K562 (cell line): ENCODE results near the gene PRM2. TPM values are rescaled to one million over a fixed set of nuclear protein-coding genes. Genes with fewer than 3 reads are reported as not detected.

Source experiments
- FOXM1 ChIP-seq, 2 experiments: fragments of 450-650 bp in 1 of 2; sonication (generic) in 1 of 2; formaldehyde crosslinking in 1 of 2; IDR thresholded peaks; 2 replicates each; pipeline versions ENCODE4 v1.6.1 to v1.9.0; 2017 to 2022; ENCODE audit warnings: low read depth in 2 of 2, mild to moderate bottlenecking in 2 of 2, missing genetic modification reagents in 1 of 2, moderate library complexity in 1 of 2
- GABPB2 ChIP-seq: fragments of 250-450 bp; sonication (Bioruptor Pico); conservative IDR thresholded peaks from 2 replicates; pipeline ENCODE4 v1.5.1; 2021; ENCODE audit warnings: mild to moderate bottlenecking
- L3MBTL2 ChIP-seq: fragments of 450-650 bp; IDR thresholded peaks from 2 replicates; pipeline ENCODE4 v1.6.1; 2016; ENCODE audit warnings: mild to moderate bottlenecking, moderate library complexity
- NR3C1 ChIP-seq: sonication (generic); formaldehyde crosslinking; IDR thresholded peaks from 2 replicates; pipeline ENCODE4 v1.8.1; 2022; ENCODE audit warnings: missing genetic modification reagents
- PHB2 ChIP-seq: fragments of 450-650 bp; IDR thresholded peaks from 2 replicates; pipeline ENCODE4 v1.6.1; 2017; ENCODE audit warnings: low read depth
- RCOR1 ChIP-seq, 2 experiments: IDR thresholded peaks; 2 replicates each; pipeline ENCODE4 v1.6.1; 2012; ENCODE audit warnings: low read depth in 2 of 2, low read length in 2 of 2, borderline replicate concordance in 1 of 2, improper control_type of control experiment in 1 of 2
- TBL1XR1 ChIP-seq, 2 experiments: IDR thresholded peaks; 2 replicates each; pipeline ENCODE4 v1.6.1; 2012; ENCODE audit warnings: improper control_type of control experiment in 2 of 2, low read length in 2 of 2, mild to moderate bottlenecking in 1 of 2
- ZBTB17 ChIP-seq: fragments of 450-650 bp; formaldehyde crosslinking; IDR thresholded peaks from 2 replicates; pipeline ENCODE4 v1.4.0; 2020; ENCODE audit warnings: mild to moderate bottlenecking
- ZC3H11A ChIP-seq: IDR thresholded peaks from 2 replicates; pipeline ENCODE4 v1.6.1; 2012; ENCODE audit warnings: low read depth, low read length, improper control_type of control experiment
- ZFP30 ChIP-seq: fragments of 250-450 bp; sonication (Bioruptor Pico); IDR thresholded peaks from 2 replicates; pipeline ENCODE4 v1.8.0; 2022; ENCODE audit warnings: moderate library complexity, mild to moderate bottlenecking, inconsistent platforms, borderline replicate concordance
- polyA plus RNA-seq, 8 experiments: library from polyadenylated mRNA; depleted of rRNA in 4 of 8; stranded (reverse) in 5 of 8; unstranded in 3 of 8; fragments of >200 nt; fragmentation: Nextera tagmentation in 2 of 8; fragmentation: Illumina TruSeq in 1 of 8; extraction: Ambion mirVana in 2 of 8; extraction: Trizol in 1 of 8; gene quantifications; 2 replicates each; pipeline versions ENCODE4 v1.2.1 to v1.2.3, GENCODE V29; 2011 to 2014; ENCODE audit warnings: inconsistent platforms in 1 of 8, missing spikeins in 1 of 8
- total RNA-seq, 7 experiments: library from RNA; depleted of rRNA in 6 of 7; stranded (reverse); fragments of >200 nt in 6 of 7; fragmentation: Illumina TruSeq in 2 of 7; extraction: Trizol in 2 of 7; gene quantifications; 2 replicates each; pipeline versions ENCODE4 v1.2.1 to v1.2.3, GENCODE V29; 2011 to 2021; ENCODE audit warnings: low replicate concordance in 1 of 7
- TF ChIP-seq, protein P1 (sequence below): sonication (generic); formaldehyde crosslinking; IDR thresholded peaks from 2 replicates; pipeline ENCODE4 v1.8.0; 2023; ENCODE audit warnings: missing genetic modification reagents, mild to moderate bottlenecking, borderline replicate concordance
- TF ChIP-seq, protein P2 (sequence below): fragments of 150-350 bp; conservative IDR thresholded peaks from 2 replicates; pipeline ENCODE4 v1.6.1; 2014; ENCODE audit warnings: low read length
- TF ChIP-seq, protein P3 (sequence below): fragments of 200-800 bp; sonication (Bioruptor generic); IDR thresholded peaks from 2 replicates; pipeline ENCODE4 v1.6.1; 2017; ENCODE audit warnings: missing genetic modification characterization, missing compliant biosample characterization
- TF ChIP-seq, protein P4 (sequence below), 2 experiments: fragments of 450-650 bp; IDR thresholded peaks; 2 replicates each; pipeline ENCODE4 v1.6.1; 2016

The PRM2 gene
- total and polyA plus RNA-seq, 9 of the 15 experiments (the other 6 are each of a cell fraction or from before 2014, with no cell fraction given), result not detected

DNA sequence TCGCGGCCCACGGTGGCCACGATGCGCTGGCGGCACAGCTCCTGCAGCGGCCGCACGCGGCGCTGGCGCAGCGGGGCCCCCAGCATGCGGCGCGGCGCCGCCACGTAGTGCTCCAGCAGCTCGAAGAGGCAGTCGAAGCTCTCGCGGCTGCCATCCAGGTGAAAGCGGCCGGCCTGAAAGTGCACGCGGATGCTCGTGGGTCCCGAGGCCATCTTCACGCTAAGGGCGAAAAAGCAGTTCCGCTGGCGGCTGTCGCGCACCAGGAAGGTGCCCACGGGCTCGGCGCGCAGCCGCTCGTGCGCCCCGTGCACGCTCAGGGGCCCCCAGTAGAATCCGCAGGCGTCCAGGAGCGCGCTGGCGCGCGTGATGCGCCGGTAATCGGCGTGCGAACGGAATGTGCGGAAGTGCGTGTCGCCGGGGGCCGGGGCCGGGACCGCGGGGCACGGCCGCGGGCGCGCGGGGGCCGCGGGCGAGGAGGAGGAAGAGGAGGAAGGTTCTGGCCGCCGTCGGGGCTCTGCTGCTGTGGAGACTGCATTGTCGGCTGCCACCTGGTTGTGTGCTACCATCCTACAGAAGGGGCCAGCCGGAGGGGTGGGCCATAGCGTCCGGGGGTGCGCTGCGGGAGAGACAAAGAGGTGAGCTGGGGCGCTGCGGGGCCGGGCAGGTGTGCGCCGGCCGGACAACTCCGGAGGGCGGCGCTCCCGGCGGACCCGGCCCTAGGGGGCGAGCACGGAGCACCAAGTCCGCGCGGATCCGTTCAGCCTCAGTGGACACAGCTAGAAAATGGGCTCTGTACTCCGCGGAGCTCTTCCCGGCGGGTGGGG, 21.2 kb downstream of the PRM2 start (continued):
- TF ChIP-seq, protein P1, sequence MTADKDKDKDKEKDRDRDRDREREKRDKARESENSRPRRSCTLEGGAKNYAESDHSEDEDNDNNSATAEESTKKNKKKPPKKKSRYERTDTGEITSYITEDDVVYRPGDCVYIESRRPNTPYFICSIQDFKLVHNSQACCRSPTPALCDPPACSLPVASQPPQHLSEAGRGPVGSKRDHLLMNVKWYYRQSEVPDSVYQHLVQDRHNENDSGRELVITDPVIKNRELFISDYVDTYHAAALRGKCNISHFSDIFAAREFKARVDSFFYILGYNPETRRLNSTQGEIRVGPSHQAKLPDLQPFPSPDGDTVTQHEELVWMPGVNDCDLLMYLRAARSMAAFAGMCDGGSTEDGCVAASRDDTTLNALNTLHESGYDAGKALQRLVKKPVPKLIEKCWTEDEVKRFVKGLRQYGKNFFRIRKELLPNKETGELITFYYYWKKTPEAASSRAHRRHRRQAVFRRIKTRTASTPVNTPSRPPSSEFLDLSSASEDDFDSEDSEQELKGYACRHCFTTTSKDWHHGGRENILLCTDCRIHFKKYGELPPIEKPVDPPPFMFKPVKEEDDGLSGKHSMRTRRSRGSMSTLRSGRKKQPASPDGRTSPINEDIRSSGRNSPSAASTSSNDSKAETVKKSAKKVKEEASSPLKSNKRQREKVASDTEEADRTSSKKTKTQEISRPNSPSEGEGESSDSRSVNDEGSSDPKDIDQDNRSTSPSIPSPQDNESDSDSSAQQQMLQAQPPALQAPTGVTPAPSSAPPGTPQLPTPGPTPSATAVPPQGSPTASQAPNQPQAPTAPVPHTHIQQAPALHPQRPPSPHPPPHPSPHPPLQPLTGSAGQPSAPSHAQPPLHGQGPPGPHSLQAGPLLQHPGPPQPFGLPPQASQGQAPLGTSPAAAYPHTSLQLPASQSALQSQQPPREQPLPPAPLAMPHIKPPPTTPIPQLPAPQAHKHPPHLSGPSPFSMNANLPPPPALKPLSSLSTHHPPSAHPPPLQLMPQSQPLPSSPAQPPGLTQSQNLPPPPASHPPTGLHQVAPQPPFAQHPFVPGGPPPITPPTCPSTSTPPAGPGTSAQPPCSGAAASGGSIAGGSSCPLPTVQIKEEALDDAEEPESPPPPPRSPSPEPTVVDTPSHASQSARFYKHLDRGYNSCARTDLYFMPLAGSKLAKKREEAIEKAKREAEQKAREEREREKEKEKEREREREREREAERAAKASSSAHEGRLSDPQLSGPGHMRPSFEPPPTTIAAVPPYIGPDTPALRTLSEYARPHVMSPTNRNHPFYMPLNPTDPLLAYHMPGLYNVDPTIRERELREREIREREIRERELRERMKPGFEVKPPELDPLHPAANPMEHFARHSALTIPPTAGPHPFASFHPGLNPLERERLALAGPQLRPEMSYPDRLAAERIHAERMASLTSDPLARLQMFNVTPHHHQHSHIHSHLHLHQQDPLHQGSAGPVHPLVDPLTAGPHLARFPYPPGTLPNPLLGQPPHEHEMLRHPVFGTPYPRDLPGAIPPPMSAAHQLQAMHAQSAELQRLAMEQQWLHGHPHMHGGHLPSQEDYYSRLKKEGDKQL (CRISPR knock-in tag), result peak; percentile 100
- peak in 1 of 2 experiments; percentile 72; a peak in 2 of 4 replicates for TF ChIP-seq RCOR1 (IDR thresholded peaks at IDR 0.05; ENCODE audit: borderline replicate concordance in 1 of 2, low read depth in 2 of 2, low read length in 2 of 2)
- TF ChIP-seq ZC3H11A, result no peak
- TF ChIP-seq PHB2, result no peak
- peak; percentile 99 for TF ChIP-seq NR3C1 (CRISPR knock-in tag)
- TF ChIP-seq TBL1XR1 (IDR thresholded peaks at IDR 0.05; ENCODE audit: low read length in 2 of 2), result no peak
- no peak for TF ChIP-seq FOXM1 (IDR thresholded peaks at IDR 0.05; ENCODE audit: low read depth)
- peak; percentile 97 for TF ChIP-seq FOXM1 (CRISPR knock-in tag; IDR thresholded peaks at IDR 0.05; ENCODE audit: low read depth)
- TF ChIP-seq L3MBTL2, result peak; percentile 99
- no peak for TF ChIP-seq ZFP30 (CRISPR knock-in tag)
- TF ChIP-seq, protein P2, sequence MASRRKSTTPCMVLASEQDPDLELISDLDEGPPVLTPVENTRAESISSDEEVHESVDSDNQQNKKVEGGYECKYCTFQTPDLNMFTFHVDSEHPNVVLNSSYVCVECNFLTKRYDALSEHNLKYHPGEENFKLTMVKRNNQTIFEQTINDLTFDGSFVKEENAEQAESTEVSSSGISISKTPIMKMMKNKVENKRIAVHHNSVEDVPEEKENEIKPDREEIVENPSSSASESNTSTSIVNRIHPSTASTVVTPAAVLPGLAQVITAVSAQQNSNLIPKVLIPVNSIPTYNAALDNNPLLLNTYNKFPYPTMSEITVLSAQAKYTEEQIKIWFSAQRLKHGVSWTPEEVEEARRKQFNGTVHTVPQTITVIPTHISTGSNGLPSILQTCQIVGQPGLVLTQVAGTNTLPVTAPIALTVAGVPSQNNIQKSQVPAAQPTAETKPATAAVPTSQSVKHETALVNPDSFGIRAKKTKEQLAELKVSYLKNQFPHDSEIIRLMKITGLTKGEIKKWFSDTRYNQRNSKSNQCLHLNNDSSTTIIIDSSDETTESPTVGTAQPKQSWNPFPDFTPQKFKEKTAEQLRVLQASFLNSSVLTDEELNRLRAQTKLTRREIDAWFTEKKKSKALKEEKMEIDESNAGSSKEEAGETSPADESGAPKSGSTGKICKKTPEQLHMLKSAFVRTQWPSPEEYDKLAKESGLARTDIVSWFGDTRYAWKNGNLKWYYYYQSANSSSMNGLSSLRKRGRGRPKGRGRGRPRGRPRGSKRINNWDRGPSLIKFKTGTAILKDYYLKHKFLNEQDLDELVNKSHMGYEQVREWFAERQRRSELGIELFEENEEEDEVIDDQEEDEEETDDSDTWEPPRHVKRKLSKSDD, result 0 out of 2 replicates have a peak, but pooled peaks have one; percentile 35
- TF ChIP-seq, protein P3, sequence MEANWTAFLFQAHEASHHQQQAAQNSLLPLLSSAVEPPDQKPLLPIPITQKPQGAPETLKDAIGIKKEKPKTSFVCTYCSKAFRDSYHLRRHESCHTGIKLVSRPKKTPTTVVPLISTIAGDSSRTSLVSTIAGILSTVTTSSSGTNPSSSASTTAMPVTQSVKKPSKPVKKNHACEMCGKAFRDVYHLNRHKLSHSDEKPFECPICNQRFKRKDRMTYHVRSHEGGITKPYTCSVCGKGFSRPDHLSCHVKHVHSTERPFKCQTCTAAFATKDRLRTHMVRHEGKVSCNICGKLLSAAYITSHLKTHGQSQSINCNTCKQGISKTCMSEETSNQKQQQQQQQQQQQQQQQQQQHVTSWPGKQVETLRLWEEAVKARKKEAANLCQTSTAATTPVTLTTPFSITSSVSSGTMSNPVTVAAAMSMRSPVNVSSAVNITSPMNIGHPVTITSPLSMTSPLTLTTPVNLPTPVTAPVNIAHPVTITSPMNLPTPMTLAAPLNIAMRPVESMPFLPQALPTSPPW (CRISPR knock-in tag), result no peak
- peak; percentile 77; the same call in 1 of the 2 replicates for TF ChIP-seq ZBTB17 (CRISPR knock-in tag)
- no peak for TF ChIP-seq GABPB2 (CRISPR knock-in tag)
- TF ChIP-seq, protein P4, sequence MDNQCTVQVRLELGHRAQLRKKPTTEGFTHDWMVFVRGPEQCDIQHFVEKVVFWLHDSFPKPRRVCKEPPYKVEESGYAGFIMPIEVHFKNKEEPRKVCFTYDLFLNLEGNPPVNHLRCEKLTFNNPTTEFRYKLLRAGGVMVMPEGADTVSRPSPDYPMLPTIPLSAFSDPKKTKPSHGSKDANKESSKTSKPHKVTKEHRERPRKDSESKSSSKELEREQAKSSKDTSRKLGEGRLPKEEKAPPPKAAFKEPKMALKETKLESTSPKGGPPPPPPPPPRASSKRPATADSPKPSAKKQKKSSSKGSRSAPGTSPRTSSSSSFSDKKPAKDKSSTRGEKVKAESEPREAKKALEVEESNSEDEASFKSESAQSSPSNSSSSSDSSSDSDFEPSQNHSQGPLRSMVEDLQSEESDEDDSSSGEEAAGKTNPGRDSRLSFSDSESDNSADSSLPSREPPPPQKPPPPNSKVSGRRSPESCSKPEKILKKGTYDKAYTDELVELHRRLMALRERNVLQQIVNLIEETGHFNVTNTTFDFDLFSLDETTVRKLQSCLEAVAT (IDR thresholded peaks at IDR 0.05), result 0 out of 4 replicates have a peak, but pooled peaks of 1 of the 2 experiments have one; percentile 13
